HL-60 (cell line): ENCODE results near the gene DCHS2.

ENCODE experiments used
- DNase-seq, 2 experiments: peaks; one replicate each; pipeline ENCODE4 v3.0.0-alpha.2; 2010 to 2020; ENCODE audit warnings: low read depth in 1 of 2, low spot score in 1 of 2
- H3K27ac ChIP-seq: fragments of 250-450 bp; sonication (Bioruptor Pico); replicated peaks from 2 replicates; pipeline ENCODE4 v1.5.1; 2020; ENCODE audit warnings: mild to moderate bottlenecking, moderate library complexity
- H3K27me3 ChIP-seq: fragments of 250-450 bp; sonication (Bioruptor Pico); 2 replicates; pipeline ENCODE4 v1.5.1; 2021; ENCODE audit warnings: mild to moderate bottlenecking, moderate library complexity; ENCODE audit not compliant: insufficient read depth, poor library complexity, severe bottlenecking
- H3K4me3 ChIP-seq: replicated peaks from 2 replicates; pipeline ENCODE4 v1.5.1; 2011; ENCODE audit warnings: mild to moderate bottlenecking, control low read depth, low read length; ENCODE audit not compliant: insufficient read depth
- GABPA ChIP-seq: IDR thresholded peaks from 2 replicates; pipeline ENCODE4 v1.6.1; 2012; ENCODE audit warnings: low read depth
- POLR2AphosphoS5 ChIP-seq: IDR thresholded peaks from 2 replicates; pipeline ENCODE4 v1.6.1; 2012; ENCODE audit warnings: low read depth
- SPI1 ChIP-seq: IDR thresholded peaks from 2 replicates; pipeline ENCODE4 v1.6.1; 2012; ENCODE audit warnings: low read depth, mild to moderate bottlenecking, borderline replicate concordance
- TF ChIP-seq, protein P1 (sequence below): IDR thresholded peaks from one replicate; pipeline ENCODE4 v1.5.1; 2011; ENCODE audit warnings: low read length, control low read depth, inconsistent platforms; ENCODE audit not compliant: insufficient read depth
- TF ChIP-seq, protein P2 (sequence below): IDR thresholded peaks from 2 replicates; pipeline ENCODE4 v1.6.1; 2012; ENCODE audit warnings: low read depth; ENCODE audit not compliant: insufficient replicate concordance

The DCHS2 gene

GRCh38 chr4:154529728-154530519 lies 38.3 kb upstream of the DCHS2 start:
- H3K27ac ChIP-seq: no peak overlapping the region
- no peak overlapping the region for H3K4me3 ChIP-seq
- no peak for TF ChIP-seq POLR2AphosphoS5
- TF ChIP-seq, protein P1, sequence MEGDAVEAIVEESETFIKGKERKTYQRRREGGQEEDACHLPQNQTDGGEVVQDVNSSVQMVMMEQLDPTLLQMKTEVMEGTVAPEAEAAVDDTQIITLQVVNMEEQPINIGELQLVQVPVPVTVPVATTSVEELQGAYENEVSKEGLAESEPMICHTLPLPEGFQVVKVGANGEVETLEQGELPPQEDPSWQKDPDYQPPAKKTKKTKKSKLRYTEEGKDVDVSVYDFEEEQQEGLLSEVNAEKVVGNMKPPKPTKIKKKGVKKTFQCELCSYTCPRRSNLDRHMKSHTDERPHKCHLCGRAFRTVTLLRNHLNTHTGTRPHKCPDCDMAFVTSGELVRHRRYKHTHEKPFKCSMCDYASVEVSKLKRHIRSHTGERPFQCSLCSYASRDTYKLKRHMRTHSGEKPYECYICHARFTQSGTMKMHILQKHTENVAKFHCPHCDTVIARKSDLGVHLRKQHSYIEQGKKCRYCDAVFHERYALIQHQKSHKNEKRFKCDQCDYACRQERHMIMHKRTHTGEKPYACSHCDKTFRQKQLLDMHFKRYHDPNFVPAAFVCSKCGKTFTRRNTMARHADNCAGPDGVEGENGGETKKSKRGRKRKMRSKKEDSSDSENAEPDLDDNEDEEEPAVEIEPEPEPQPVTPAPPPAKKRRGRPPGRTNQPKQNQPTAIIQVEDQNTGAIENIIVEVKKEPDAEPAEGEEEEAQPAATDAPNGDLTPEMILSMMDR: no peak
- H3K27me3 ChIP-seq: no peaks in the 10 kb centered on the region
- DNase-seq: no peak

DNA sequence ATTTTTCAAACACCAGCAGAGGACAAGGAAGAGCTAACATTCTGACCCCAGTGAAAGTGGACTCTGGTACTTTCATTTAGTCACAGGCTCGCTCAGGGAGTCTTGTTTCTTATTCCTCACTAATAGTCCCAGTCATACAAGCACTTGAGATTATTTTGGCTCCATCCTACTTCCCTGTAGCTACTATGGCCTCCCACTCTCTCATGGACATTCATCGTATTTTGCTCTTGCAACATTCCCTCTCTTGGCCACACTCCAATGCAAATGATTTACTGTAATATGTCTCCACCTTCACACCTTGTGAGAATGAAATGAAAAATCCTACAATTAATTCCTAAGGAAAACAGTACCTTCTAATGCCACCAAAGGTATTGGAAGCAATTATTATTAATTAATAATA lies 37.3 kb upstream of the DCHS2 start:
- Histone ChIP-seq H3K4me3 (no peak overlapping the region), H3K27ac (no peak overlapping the region), H3K27me3 (no peaks in the 10 kb centered on the region)
- no peak for DNase-seq
- no peak for TF ChIP-seq POLR2AphosphoS5

DNA sequence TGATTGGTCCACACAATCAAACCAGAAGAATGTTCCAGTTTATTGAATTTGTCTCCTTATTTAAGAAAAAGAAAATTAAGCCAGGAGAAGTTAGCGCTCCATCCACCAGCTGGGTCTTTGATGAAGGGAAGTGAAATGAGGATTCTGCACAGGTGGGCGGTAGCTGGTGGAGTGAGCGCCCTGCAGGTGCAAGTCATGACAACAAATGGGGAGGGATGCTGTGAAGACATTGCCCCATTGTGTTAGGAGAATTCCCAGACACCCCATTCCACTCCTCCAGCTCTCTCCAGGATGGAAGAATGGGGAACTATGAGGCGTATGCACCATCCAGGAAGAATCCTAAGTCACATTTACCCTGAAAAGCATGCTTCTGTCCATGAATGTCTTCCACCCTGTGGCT lies 35.7 kb upstream of the DCHS2 start:
- no peaks in the 10 kb centered on the region for H3K27me3 ChIP-seq
- no peak overlapping the region for H3K4me3 ChIP-seq
- no peak overlapping the region for H3K27ac ChIP-seq
- DNase-seq: no peak
- TF ChIP-seq GABPA (no peak), SPI1 (no peak), POLR2AphosphoS5 (no peak)
- TF ChIP-seq, protein P2, sequence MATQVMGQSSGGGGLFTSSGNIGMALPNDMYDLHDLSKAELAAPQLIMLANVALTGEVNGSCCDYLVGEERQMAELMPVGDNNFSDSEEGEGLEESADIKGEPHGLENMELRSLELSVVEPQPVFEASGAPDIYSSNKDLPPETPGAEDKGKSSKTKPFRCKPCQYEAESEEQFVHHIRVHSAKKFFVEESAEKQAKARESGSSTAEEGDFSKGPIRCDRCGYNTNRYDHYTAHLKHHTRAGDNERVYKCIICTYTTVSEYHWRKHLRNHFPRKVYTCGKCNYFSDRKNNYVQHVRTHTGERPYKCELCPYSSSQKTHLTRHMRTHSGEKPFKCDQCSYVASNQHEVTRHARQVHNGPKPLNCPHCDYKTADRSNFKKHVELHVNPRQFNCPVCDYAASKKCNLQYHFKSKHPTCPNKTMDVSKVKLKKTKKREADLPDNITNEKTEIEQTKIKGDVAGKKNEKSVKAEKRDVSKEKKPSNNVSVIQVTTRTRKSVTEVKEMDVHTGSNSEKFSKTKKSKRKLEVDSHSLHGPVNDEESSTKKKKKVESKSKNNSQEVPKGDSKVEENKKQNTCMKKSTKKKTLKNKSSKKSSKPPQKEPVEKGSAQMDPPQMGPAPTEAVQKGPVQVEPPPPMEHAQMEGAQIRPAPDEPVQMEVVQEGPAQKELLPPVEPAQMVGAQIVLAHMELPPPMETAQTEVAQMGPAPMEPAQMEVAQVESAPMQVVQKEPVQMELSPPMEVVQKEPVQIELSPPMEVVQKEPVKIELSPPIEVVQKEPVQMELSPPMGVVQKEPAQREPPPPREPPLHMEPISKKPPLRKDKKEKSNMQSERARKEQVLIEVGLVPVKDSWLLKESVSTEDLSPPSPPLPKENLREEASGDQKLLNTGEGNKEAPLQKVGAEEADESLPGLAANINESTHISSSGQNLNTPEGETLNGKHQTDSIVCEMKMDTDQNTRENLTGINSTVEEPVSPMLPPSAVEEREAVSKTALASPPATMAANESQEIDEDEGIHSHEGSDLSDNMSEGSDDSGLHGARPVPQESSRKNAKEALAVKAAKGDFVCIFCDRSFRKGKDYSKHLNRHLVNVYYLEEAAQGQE: no peak
- TF ChIP-seq, protein P1: no peak

- TF ChIP-seq, protein P1: no peak
- TF ChIP-seq POLR2AphosphoS5 (no peak), GABPA (no peak), SPI1 (no peak)
- TF ChIP-seq, protein P2: no peak
- no peak for DNase-seq
- H3K27ac ChIP-seq: no peak overlapping the region
- H3K27me3 ChIP-seq: peaks cover 2% of the 10 kb centered on the region
- no peak overlapping the region for H3K4me3 ChIP-seq
Measured at GRCh38 chr4:154526151-154526550, 34.6 kb upstream of the DCHS2 start.
